ENCODE data around the gene PDP2.

DNA sequence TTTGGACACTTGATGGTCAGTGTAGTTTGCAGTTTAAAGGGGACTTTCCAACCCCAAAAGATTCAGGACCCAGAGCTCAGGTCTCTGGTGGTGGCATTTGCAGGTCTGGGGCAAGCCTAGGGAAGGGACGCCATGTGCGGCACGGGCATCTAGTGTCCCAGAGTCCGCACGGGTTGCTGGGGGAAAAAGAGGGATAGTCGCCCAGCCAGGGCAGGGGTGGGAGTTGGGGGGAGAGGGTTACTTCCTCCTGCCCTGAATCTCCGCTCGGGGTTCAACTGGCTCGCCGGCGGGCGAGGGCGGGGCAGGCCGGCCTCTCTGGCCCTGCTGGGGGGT lies 36.3 kb upstream of the PDP2 start:
- TF ChIP-seq, protein P1, sequence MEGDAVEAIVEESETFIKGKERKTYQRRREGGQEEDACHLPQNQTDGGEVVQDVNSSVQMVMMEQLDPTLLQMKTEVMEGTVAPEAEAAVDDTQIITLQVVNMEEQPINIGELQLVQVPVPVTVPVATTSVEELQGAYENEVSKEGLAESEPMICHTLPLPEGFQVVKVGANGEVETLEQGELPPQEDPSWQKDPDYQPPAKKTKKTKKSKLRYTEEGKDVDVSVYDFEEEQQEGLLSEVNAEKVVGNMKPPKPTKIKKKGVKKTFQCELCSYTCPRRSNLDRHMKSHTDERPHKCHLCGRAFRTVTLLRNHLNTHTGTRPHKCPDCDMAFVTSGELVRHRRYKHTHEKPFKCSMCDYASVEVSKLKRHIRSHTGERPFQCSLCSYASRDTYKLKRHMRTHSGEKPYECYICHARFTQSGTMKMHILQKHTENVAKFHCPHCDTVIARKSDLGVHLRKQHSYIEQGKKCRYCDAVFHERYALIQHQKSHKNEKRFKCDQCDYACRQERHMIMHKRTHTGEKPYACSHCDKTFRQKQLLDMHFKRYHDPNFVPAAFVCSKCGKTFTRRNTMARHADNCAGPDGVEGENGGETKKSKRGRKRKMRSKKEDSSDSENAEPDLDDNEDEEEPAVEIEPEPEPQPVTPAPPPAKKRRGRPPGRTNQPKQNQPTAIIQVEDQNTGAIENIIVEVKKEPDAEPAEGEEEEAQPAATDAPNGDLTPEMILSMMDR (conservative IDR thresholded peaks at IDR 0.05; ENCODE audit: low read depth, low read length), result no peak
- no peak for TF ChIP-seq EZH2 (IDR thresholded peaks at IDR 0.05; ENCODE audit: borderline replicate concordance, low read depth, low read length, poor library complexity, severe bottlenecking)
